MM.1S (cell line): ENCODE measurements around the gene CCZ1B.
"Not testable (repeated sequence)": the region's sequence is repeated elsewhere in the genome, so short reads cannot be mapped to it uniquely, and the experiment has no call there.

Experiments used
- DNase-seq: peaks from one replicate; pipeline ENCODE4 v3.0.0-alpha.2; 2015
- H2AFZ ChIP-seq: fragments of 300-600 bp; sonication (generic); 2 replicates; pipeline ENCODE4 v1.6.0; 2016; ENCODE audit warnings: antibody characterized with exemption, low read length
- H3F3A ChIP-seq: fragments of 300-600 bp; sonication (generic); 2 replicates; pipeline ENCODE4 v1.6.1; 2016; ENCODE audit warnings: mild to moderate bottlenecking, antibody characterized with exemption, low read length, moderate library complexity, mixed read lengths; ENCODE audit not compliant: insufficient read depth
- H3K27ac ChIP-seq: fragments of 300-600 bp; sonication (generic); 2 replicates; pipeline ENCODE4 v1.5.1; 2016; ENCODE audit warnings: mild to moderate bottlenecking, low read length
- H3K27me3 ChIP-seq: fragments of 300-600 bp; sonication (generic); replicated peaks from 2 replicates; pipeline ENCODE4 v1.6.0; 2016; ENCODE audit warnings: low read length; ENCODE audit not compliant: insufficient read depth
- H3K36me3 ChIP-seq: fragments of 300-600 bp; sonication (generic); replicated peaks from 2 replicates; pipeline ENCODE4 v1.6.1; 2016; ENCODE audit warnings: mild to moderate bottlenecking, low read length, mixed read lengths; ENCODE audit not compliant: insufficient read depth
- H3K4me1 ChIP-seq: fragments of 300-600 bp; sonication (generic); 2 replicates; pipeline ENCODE4 v1.6.1; 2016; ENCODE audit warnings: low read length, mixed read lengths
- H3K4me2 ChIP-seq: fragments of 300-600 bp; sonication (generic); 2 replicates; pipeline ENCODE4 v1.6.0; 2016; ENCODE audit warnings: low read depth, low read length
- H3K4me3 ChIP-seq: fragments of 300-600 bp; sonication (generic); 2 replicates; pipeline ENCODE4 v1.5.1; 2016; ENCODE audit warnings: low read length, mixed read lengths
- H3K79me2 ChIP-seq: fragments of 300-600 bp; sonication (generic); 2 replicates; pipeline ENCODE4 v1.6.1; 2016; ENCODE audit warnings: mixed run types, low read length, mixed read lengths
- H3K9ac ChIP-seq: fragments of 300-600 bp; sonication (generic); 2 replicates; pipeline ENCODE4 v1.6.1; 2016; ENCODE audit warnings: low read length, mixed read lengths
- H3K9me2 ChIP-seq: fragments of 300-600 bp; sonication (generic); replicated peaks from 2 replicates; pipeline ENCODE4 v1.6.1; 2016; ENCODE audit warnings: mild to moderate bottlenecking, low read length, mixed read lengths; ENCODE audit not compliant: insufficient read depth
- H3K9me3 ChIP-seq: fragments of 300-600 bp; sonication (generic); replicated peaks from 2 replicates; pipeline ENCODE4 v1.6.1; 2016; ENCODE audit warnings: mild to moderate bottlenecking, low read length, mixed read lengths; ENCODE audit not compliant: insufficient read depth
- H4K20me1 ChIP-seq: fragments of 300-600 bp; sonication (generic); 2 replicates; pipeline ENCODE4 v1.6.1; 2016; ENCODE audit warnings: mild to moderate bottlenecking, low read length, moderate library complexity, mixed read lengths; ENCODE audit not compliant: insufficient read depth
- CTCF ChIP-seq: fragments of 300-600 bp; sonication (generic); IDR thresholded peaks from 2 replicates; pipeline ENCODE4 v1.5.1; 2016; ENCODE audit warnings: antibody characterized with exemption, low read length, mixed read lengths

Gene CCZ1B

GRCh38 chr7:6857721-6858314 lies 31.7 kb upstream of the CCZ1B start:
- not testable (repeated sequence) for H3K9me3 ChIP-seq, H3K9ac ChIP-seq, H4K20me1 ChIP-seq, H3F3A ChIP-seq, H3K4me3 ChIP-seq, H3K79me2 ChIP-seq, H2AFZ ChIP-seq, H3K27ac ChIP-seq, H3K4me1 ChIP-seq, H3K27me3 ChIP-seq, H3K4me2 ChIP-seq, H3K36me3 ChIP-seq, H3K9me2 ChIP-seq
- peak; percentile 51 for TF ChIP-seq CTCF
- peak; percentile 56 for DNase-seq

GRCh38 chr7:6855563-6856131 lies 29.6 kb upstream of the CCZ1B start:
- not testable (repeated sequence) for H3K36me3 ChIP-seq, H3K4me1 ChIP-seq, H3K9me2 ChIP-seq, H3K4me3 ChIP-seq, H3K27me3 ChIP-seq, H3K79me2 ChIP-seq, DNase-seq, H3K9ac ChIP-seq, H3K4me2 ChIP-seq, H2AFZ ChIP-seq, H3F3A ChIP-seq, H4K20me1 ChIP-seq, H3K9me3 ChIP-seq, H3K27ac ChIP-seq

GRCh38 chr7:6854747-6855562 lies 28.9 kb upstream of the CCZ1B start:
- not testable (repeated sequence) for H3K9ac ChIP-seq, H3K27ac ChIP-seq, H3K27me3 ChIP-seq, H2AFZ ChIP-seq, H3K36me3 ChIP-seq, H3K4me3 ChIP-seq, DNase-seq, H3K9me3 ChIP-seq, H3K4me1 ChIP-seq, H3K9me2 ChIP-seq, H4K20me1 ChIP-seq, H3F3A ChIP-seq, H3K79me2 ChIP-seq, H3K4me2 ChIP-seq

- H2AFZ ChIP-seq, H3K79me2 ChIP-seq, H3K9ac ChIP-seq, H3K4me1 ChIP-seq, H3K4me3 ChIP-seq, H3K27me3 ChIP-seq, H4K20me1 ChIP-seq, H3K4me2 ChIP-seq, H3F3A ChIP-seq, H3K9me3 ChIP-seq, H3K9me2 ChIP-seq, H3K27ac ChIP-seq, DNase-seq, H3K36me3 ChIP-seq: not testable (repeated sequence)
Observed at GRCh38 chr7:6853681-6854080, 27.6 kb upstream of the CCZ1B start.

GRCh38 chr7:6849127-6849526 lies 23.1 kb upstream of the CCZ1B start:
- not testable (repeated sequence) for H3K4me2 ChIP-seq, H3F3A ChIP-seq, H3K79me2 ChIP-seq, H3K9me2 ChIP-seq, H3K4me1 ChIP-seq, H3K27me3 ChIP-seq, H3K9ac ChIP-seq, H3K27ac ChIP-seq, H3K36me3 ChIP-seq, DNase-seq, H4K20me1 ChIP-seq, H3K9me3 ChIP-seq, H3K4me3 ChIP-seq, H2AFZ ChIP-seq

- H3K4me1 ChIP-seq, H3K9ac ChIP-seq, H3K9me3 ChIP-seq, H3K27me3 ChIP-seq, DNase-seq, H3K9me2 ChIP-seq, H3K36me3 ChIP-seq, H3K79me2 ChIP-seq, H3K27ac ChIP-seq, H4K20me1 ChIP-seq, H3F3A ChIP-seq, H3K4me3 ChIP-seq, H3K4me2 ChIP-seq, H2AFZ ChIP-seq: not testable (repeated sequence)
Observed at GRCh38 chr7:6847751-6848150, 21.7 kb upstream of the CCZ1B start.

- H3K36me3 ChIP-seq, DNase-seq, H3K79me2 ChIP-seq, H3F3A ChIP-seq, H3K27me3 ChIP-seq, H3K4me1 ChIP-seq, H2AFZ ChIP-seq, H4K20me1 ChIP-seq, H3K9ac ChIP-seq, H3K9me3 ChIP-seq, H3K9me2 ChIP-seq, H3K4me3 ChIP-seq, H3K27ac ChIP-seq, H3K4me2 ChIP-seq: not testable (repeated sequence)
Observed at GRCh38 chr7:6845971-6846449, 19.9 kb upstream of the CCZ1B start.
